ENCODE results near the gene PGA5.

The PGA5 gene

GRCh38 chr11:61256710-61257482 lies 15.9 kb downstream of the PGA5 start:
- no peak overlapping the region for H3K4me3 ChIP-seq (replicated peaks; ENCODE audit: low read depth, low read length)
- DNase-seq (ENCODE audit: extremely low read depth, low read depth): no peak
- TF ChIP-seq CTCF (IDR thresholded peaks at IDR 0.05; ENCODE audit: low read depth, low read length, missing control alignments): no peak

- no peak for DNase-seq (ENCODE audit: extremely low read depth, low read depth)
- TF ChIP-seq CTCF (IDR thresholded peaks at IDR 0.05; ENCODE audit: low read depth, low read length, missing control alignments): no peak
- H3K4me3 ChIP-seq (replicated peaks; ENCODE audit: low read depth, low read length): no peak overlapping the region
These were observed 17.6 kb downstream of the PGA5 start for GRCh38 chr11:61258546-61258945.

- TF ChIP-seq CTCF (IDR thresholded peaks at IDR 0.05; ENCODE audit: low read depth, low read length, missing control alignments): no peak
- H3K4me3 ChIP-seq (replicated peaks; ENCODE audit: low read depth, low read length): no peak overlapping the region
- no peak for DNase-seq (ENCODE audit: extremely low read depth, low read depth)
These were observed 18.4 kb downstream of the PGA5 start for GRCh38 chr11:61259363-61259762.

GRCh38 chr11:61264371-61264770 lies 23.4 kb downstream of the PGA5 start:
- no peak for TF ChIP-seq CTCF (IDR thresholded peaks at IDR 0.05; ENCODE audit: low read depth, low read length, missing control alignments)
- DNase-seq (ENCODE audit: extremely low read depth, low read depth): no peak
- H3K4me3 ChIP-seq (replicated peaks; ENCODE audit: low read depth, low read length): no peak overlapping the region

- TF ChIP-seq CTCF (IDR thresholded peaks at IDR 0.05; ENCODE audit: low read depth, low read length, missing control alignments): no peak
- H3K4me3 ChIP-seq (replicated peaks; ENCODE audit: low read depth, low read length): no peak overlapping the region
- no peak for DNase-seq (ENCODE audit: extremely low read depth, low read depth)
These were observed 23.8 kb downstream of the PGA5 start for GRCh38 chr11:61264795-61265194.

GRCh38 chr11:61265357-61265756 lies 24.4 kb downstream of the PGA5 start:
- DNase-seq (ENCODE audit: extremely low read depth, low read depth): no peak
- TF ChIP-seq CTCF (IDR thresholded peaks at IDR 0.05; ENCODE audit: low read depth, low read length, missing control alignments): no peak
- H3K4me3 ChIP-seq (replicated peaks; ENCODE audit: low read depth, low read length): no peak overlapping the region

GRCh38 chr11:61266602-61267001 lies 25.6 kb downstream of the PGA5 start:
- no peak for DNase-seq (ENCODE audit: extremely low read depth, low read depth)
- TF ChIP-seq CTCF (IDR thresholded peaks at IDR 0.05; ENCODE audit: low read depth, low read length, missing control alignments): no peak
- H3K4me3 ChIP-seq (replicated peaks; ENCODE audit: low read depth, low read length): no peak overlapping the region

All from HFF-Myc (cell line).